SK-N-SH treated with all-trans-retinoic acid at 6 μM for 48 hours (cell line): ENCODE data around the gene AMPD3.

Experiments
- ATAC-seq: fragments of 200-7000 bp; cut with Tn5 transposase; 3 replicates; pipeline ENCODE4 v1.9.1; 2020; ENCODE audit warnings: mild to moderate bottlenecking, moderate library complexity
- ARNTL ChIP-seq: fragments of 450-650 bp; formaldehyde crosslinking; IDR thresholded peaks from 2 replicates; pipeline ENCODE4 v1.5.0; 2020; ENCODE audit warnings: low read depth, mild to moderate bottlenecking, moderate library complexity, borderline replicate concordance
- BACH2 ChIP-seq: fragments of 250-450 bp; sonication (Bioruptor Pico); IDR thresholded peaks from 2 replicates; pipeline ENCODE4 v1.9.0; 2021; ENCODE audit warnings: mild to moderate bottlenecking, borderline replicate concordance
- CSDC2 ChIP-seq: fragments of 250-450 bp; sonication (Bioruptor Pico); IDR thresholded peaks from 2 replicates; pipeline ENCODE4 v1.5.0; 2020; ENCODE audit warnings: mild to moderate bottlenecking, moderate library complexity
- ESRRG ChIP-seq: fragments of 250-450 bp; sonication (Bioruptor Pico); IDR thresholded peaks from 2 replicates; pipeline ENCODE4 v1.6.1; 2021; ENCODE audit warnings: mild to moderate bottlenecking
- GLIS3 ChIP-seq: fragments of 250-450 bp; sonication (Bioruptor Pico); IDR thresholded peaks from 2 replicates; pipeline ENCODE4 v1.5.0; 2020; ENCODE audit warnings: mild to moderate bottlenecking, moderate library complexity
- ISL1 ChIP-seq: fragments of 250-450 bp; sonication (Bioruptor Pico); IDR thresholded peaks from 2 replicates; pipeline ENCODE4 v2.1.2; 2022; ENCODE audit warnings: mild to moderate bottlenecking, moderate library complexity
- OSR1 ChIP-seq: fragments of 250-450 bp; sonication (Bioruptor Pico); IDR thresholded peaks from 2 replicates; pipeline ENCODE4 v1.8.0; 2022; ENCODE audit warnings: moderate library complexity, mild to moderate bottlenecking, inconsistent platforms
- PPARA ChIP-seq: fragments of 250-450 bp; sonication (Bioruptor Pico); IDR thresholded peaks from 2 replicates; pipeline ENCODE4 v1.5.0; 2020; ENCODE audit warnings: mild to moderate bottlenecking, borderline replicate concordance
- RARB ChIP-seq: fragments of 250-450 bp; sonication (Bioruptor Pico); IDR thresholded peaks from 2 replicates; pipeline ENCODE4 v1.8.0; 2021; ENCODE audit warnings: mild to moderate bottlenecking, moderate library complexity
- TCF4 ChIP-seq: fragments of 250-450 bp; sonication (Bioruptor Pico); IDR thresholded peaks from 2 replicates; pipeline ENCODE4 v1.8.0; 2021; ENCODE audit warnings: mild to moderate bottlenecking, moderate library complexity, borderline replicate concordance
- TOX ChIP-seq: fragments of 250-450 bp; sonication (Bioruptor Pico); IDR thresholded peaks from 2 replicates; pipeline ENCODE4 v1.8.0; 2021; ENCODE audit warnings: mild to moderate bottlenecking, moderate library complexity, borderline replicate concordance
- ZC3H10 ChIP-seq: fragments of 250-450 bp; sonication (Bioruptor Pico); IDR thresholded peaks from 2 replicates; pipeline ENCODE4 v1.5.1; 2021; ENCODE audit warnings: mild to moderate bottlenecking, moderate library complexity
- ZFP30 ChIP-seq: fragments of 450-650 bp; formaldehyde crosslinking; IDR thresholded peaks from 2 replicates; pipeline ENCODE4 v1.5.0; 2022; ENCODE audit warnings: mild to moderate bottlenecking, moderate library complexity
- ZNF565 ChIP-seq: fragments of 450-650 bp; formaldehyde crosslinking; conservative IDR thresholded peaks from 2 replicates; pipeline ENCODE4 v1.5.0; 2020; ENCODE audit warnings: low read depth, mild to moderate bottlenecking, moderate library complexity
- ZNF70 ChIP-seq: fragments of 450-650 bp; formaldehyde crosslinking; IDR thresholded peaks from 2 replicates; pipeline ENCODE4 v1.5.0; 2020; ENCODE audit warnings: mild to moderate bottlenecking, moderate library complexity
- ZNF8 ChIP-seq: fragments of 450-650 bp; formaldehyde crosslinking; IDR thresholded peaks from 2 replicates; pipeline ENCODE4 v1.5.0; 2020; ENCODE audit warnings: mild to moderate bottlenecking, moderate library complexity
- TF ChIP-seq, protein P1 (sequence below): fragments of 250-450 bp; sonication (Bioruptor Pico); IDR thresholded peaks from 2 replicates; pipeline ENCODE4 v1.5.1; 2020; ENCODE audit warnings: low read depth, mild to moderate bottlenecking, moderate library complexity
- TF ChIP-seq, protein P2 (sequence below): fragments of 250-450 bp; sonication (Bioruptor Pico); IDR thresholded peaks from 2 replicates; pipeline ENCODE4 v1.8.0; 2020; ENCODE audit warnings: mild to moderate bottlenecking, moderate library complexity, borderline replicate concordance
- TF ChIP-seq, protein P3 (sequence below): fragments of 250-450 bp; sonication (Bioruptor Pico); IDR thresholded peaks from 2 replicates; pipeline ENCODE4 v1.8.0; 2021; ENCODE audit warnings: low read depth, mild to moderate bottlenecking, moderate library complexity, borderline replicate concordance
- TF ChIP-seq, protein P4 (sequence below): fragments of 250-450 bp; sonication (Bioruptor Pico); IDR thresholded peaks from 2 replicates; pipeline ENCODE4 v1.5.1; 2021; ENCODE audit warnings: mild to moderate bottlenecking, moderate library complexity
- TF ChIP-seq, protein P5 (sequence below): fragments of 250-450 bp; sonication (Bioruptor Pico); IDR thresholded peaks from 2 replicates; pipeline ENCODE4 v1.5.0; 2020; ENCODE audit warnings: mild to moderate bottlenecking, moderate library complexity

AMPD3 gene

DNA sequence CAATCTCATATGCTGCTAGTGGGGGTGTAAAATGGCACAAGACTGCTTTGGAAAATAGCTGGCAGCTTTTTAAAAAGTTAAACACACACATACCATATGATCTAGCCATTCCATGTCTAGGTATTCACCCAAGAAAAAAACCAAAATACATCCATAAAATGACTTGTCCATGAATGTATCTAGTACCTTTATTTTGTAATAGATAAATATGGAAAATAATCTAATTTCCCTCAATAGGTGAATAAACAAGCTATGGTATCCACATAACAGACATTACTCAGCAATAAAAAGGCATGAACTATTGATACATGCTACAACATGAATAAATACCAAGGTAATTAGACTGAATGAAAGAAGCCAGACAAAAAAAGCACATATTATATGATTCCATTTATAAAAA lies 63.1 kb downstream of the AMPD3 start:
- ATAC-seq = no peak
- no peak for TF ChIP-seq GLIS3 (CRISPR knock-in tag)
- TF ChIP-seq, protein P1, sequence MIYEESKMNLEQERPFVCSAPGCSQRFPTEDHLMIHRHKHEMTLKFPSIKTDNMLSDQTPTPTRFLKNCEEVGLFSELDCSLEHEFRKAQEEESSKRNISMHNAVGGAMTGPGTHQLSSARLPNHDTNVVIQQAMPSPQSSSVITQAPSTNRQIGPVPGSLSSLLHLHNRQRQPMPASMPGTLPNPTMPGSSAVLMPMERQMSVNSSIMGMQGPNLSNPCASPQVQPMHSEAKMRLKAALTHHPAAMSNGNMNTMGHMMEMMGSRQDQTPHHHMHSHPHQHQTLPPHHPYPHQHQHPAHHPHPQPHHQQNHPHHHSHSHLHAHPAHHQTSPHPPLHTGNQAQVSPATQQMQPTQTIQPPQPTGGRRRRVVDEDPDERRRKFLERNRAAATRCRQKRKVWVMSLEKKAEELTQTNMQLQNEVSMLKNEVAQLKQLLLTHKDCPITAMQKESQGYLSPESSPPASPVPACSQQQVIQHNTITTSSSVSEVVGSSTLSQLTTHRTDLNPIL (CRISPR knock-in tag) = no peak

DNA sequence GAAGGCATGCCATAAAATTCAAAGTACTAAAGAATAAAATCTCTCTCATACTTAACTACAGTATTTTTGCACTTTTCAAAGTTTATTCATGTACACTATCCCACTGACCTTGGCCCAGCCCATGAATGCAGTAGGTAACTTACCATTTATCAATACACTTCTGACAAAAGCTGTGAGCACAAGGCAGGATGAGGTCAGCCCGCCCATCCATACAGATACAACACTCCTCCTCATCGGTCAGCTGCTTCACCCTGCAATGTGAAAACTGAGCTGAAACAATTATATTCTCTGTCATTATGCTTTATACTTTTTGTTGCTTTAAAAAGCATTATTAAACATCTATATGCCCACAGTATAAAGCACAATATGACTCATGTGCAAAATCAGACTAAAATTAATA lies 63.8 kb downstream of the AMPD3 start:
- TF ChIP-seq RARB (CRISPR knock-in tag) (no peak), BACH2 (CRISPR knock-in tag) (no peak), TOX (CRISPR knock-in tag) (no peak), TCF4 (no peak)
- TF ChIP-seq, protein P2, sequence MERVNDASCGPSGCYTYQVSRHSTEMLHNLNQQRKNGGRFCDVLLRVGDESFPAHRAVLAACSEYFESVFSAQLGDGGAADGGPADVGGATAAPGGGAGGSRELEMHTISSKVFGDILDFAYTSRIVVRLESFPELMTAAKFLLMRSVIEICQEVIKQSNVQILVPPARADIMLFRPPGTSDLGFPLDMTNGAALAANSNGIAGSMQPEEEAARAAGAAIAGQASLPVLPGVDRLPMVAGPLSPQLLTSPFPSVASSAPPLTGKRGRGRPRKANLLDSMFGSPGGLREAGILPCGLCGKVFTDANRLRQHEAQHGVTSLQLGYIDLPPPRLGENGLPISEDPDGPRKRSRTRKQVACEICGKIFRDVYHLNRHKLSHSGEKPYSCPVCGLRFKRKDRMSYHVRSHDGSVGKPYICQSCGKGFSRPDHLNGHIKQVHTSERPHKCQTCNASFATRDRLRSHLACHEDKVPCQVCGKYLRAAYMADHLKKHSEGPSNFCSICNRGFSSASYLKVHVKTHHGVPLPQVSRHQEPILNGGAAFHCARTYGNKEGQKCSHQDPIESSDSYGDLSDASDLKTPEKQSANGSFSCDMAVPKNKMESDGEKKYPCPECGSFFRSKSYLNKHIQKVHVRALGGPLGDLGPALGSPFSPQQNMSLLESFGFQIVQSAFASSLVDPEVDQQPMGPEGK (CRISPR knock-in tag) = no peak
- TF ChIP-seq, protein P3, sequence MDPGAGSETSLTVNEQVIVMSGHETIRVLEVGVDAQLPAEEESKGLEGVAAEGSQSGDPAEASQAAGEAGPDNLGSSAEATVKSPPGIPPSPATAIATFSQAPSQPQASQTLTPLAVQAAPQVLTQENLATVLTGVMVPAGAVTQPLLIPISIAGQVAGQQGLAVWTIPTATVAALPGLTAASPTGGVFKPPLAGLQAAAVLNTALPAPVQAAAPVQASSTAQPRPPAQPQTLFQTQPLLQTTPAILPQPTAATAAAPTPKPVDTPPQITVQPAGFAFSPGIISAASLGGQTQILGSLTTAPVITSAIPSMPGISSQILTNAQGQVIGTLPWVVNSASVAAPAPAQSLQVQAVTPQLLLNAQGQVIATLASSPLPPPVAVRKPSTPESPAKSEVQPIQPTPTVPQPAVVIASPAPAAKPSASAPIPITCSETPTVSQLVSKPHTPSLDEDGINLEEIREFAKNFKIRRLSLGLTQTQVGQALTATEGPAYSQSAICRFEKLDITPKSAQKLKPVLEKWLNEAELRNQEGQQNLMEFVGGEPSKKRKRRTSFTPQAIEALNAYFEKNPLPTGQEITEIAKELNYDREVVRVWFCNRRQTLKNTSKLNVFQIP (CRISPR knock-in tag) = no peak
- no peak for ATAC-seq

DNA sequence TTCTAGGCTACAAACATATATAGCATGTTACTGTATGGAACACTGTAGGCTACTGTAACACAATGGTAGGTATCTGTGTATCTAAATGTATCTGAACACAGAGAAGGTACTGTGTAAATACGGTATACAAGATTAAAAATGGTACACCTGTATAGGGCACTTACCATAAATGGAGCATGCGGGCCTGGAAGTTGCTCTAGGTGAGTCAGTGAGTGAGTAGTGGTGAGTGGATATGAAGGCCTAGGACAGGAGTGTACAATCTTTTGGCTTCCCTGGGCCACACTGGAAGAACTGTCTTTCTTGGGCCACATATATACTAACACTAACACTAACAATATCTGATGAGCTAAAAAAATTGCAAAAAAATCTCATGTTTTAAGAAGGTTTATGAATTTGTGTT lies 64.6 kb downstream of the AMPD3 start:
- TF ChIP-seq ZC3H10 (CRISPR knock-in tag) (no peak), BACH2 (CRISPR knock-in tag) (no peak), ZFP30 (no peak), ZNF70 (CRISPR knock-in tag) (no peak), ARNTL (CRISPR knock-in tag) (no peak), GLIS3 (CRISPR knock-in tag) (no peak), TOX (CRISPR knock-in tag) (no peak), RARB (CRISPR knock-in tag) (no peak), ZNF565 (CRISPR knock-in tag) (no peak), PPARA (CRISPR knock-in tag) (no peak), ZNF8 (CRISPR knock-in tag) (no peak), ESRRG (CRISPR knock-in tag) (no peak), CSDC2 (CRISPR knock-in tag) (no peak), OSR1 (CRISPR knock-in tag) (no peak), ISL1 (CRISPR knock-in tag) (no peak)
- TF ChIP-seq, protein P4, sequence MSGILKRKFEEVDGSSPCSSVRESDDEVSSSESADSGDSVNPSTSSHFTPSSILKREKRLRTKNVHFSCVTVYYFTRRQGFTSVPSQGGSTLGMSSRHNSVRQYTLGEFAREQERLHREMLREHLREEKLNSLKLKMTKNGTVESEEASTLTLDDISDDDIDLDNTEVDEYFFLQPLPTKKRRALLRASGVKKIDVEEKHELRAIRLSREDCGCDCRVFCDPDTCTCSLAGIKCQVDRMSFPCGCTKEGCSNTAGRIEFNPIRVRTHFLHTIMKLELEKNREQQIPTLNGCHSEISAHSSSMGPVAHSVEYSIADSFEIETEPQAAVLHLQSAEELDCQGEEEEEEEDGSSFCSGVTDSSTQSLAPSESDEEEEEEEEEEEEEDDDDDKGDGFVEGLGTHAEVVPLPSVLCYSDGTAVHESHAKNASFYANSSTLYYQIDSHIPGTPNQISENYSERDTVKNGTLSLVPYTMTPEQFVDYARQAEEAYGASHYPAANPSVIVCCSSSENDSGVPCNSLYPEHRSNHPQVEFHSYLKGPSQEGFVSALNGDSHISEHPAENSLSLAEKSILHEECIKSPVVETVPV (CRISPR knock-in tag) = no peak
- TF ChIP-seq, protein P5, sequence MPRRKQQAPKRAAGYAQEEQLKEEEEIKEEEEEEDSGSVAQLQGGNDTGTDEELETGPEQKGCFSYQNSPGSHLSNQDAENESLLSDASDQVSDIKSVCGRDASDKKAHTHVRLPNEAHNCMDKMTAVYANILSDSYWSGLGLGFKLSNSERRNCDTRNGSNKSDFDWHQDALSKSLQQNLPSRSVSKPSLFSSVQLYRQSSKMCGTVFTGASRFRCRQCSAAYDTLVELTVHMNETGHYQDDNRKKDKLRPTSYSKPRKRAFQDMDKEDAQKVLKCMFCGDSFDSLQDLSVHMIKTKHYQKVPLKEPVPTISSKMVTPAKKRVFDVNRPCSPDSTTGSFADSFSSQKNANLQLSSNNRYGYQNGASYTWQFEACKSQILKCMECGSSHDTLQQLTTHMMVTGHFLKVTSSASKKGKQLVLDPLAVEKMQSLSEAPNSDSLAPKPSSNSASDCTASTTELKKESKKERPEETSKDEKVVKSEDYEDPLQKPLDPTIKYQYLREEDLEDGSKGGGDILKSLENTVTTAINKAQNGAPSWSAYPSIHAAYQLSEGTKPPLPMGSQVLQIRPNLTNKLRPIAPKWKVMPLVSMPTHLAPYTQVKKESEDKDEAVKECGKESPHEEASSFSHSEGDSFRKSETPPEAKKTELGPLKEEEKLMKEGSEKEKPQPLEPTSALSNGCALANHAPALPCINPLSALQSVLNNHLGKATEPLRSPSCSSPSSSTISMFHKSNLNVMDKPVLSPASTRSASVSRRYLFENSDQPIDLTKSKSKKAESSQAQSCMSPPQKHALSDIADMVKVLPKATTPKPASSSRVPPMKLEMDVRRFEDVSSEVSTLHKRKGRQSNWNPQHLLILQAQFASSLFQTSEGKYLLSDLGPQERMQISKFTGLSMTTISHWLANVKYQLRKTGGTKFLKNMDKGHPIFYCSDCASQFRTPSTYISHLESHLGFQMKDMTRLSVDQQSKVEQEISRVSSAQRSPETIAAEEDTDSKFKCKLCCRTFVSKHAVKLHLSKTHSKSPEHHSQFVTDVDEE = no peak
- TF ChIP-seq, protein P2 (CRISPR knock-in tag) = no peak
- TF ChIP-seq, protein P1 (CRISPR knock-in tag) = no peak
- TF ChIP-seq, protein P3 (CRISPR knock-in tag) = no peak
- ATAC-seq = no peak
